Middle frontal gyrus (tissue), 1 donor: ENCODE results near the gene SRC.

Experiments used
- DNase-seq: peaks from one replicate; pipeline ENCODE4 v3.0.0-alpha.2; 2015; ENCODE audit warnings: low spot score; ENCODE audit errors: extremely low spot score

Gene SRC

GRCh38 chr20:37408302-37409193, 62.6 kb downstream of the SRC start:
- DNase-seq: no peak

GRCh38 chr20:37411408-37412219, 65.7 kb downstream of the SRC start:
- no peak for DNase-seq

GRCh38 chr20:37413023-37413334, 67.0 kb downstream of the SRC start:
- DNase-seq: no peak

- no peak for DNase-seq
Observed at GRCh38 chr20:37413379-37413778, 67.4 kb downstream of the SRC start.

- DNase-seq: no peak
Observed at GRCh38 chr20:37414224-37415035, 68.5 kb downstream of the SRC start.

- no peak for DNase-seq
Observed at GRCh38 chr20:37415118-37416085, 69.5 kb downstream of the SRC start.

- no peak for DNase-seq
Observed at GRCh38 chr20:37416100-37416847, 70.3 kb downstream of the SRC start.

- DNase-seq: no peak
Observed at GRCh38 chr20:37416848-37417616, 71.1 kb downstream of the SRC start.

- no peak for DNase-seq
Observed at GRCh38 chr20:37417617-37418467, 71.9 kb downstream of the SRC start.

GRCh38 chr20:37418591-37419109, 72.7 kb downstream of the SRC start:
- no peak for DNase-seq

- no peak for DNase-seq
Observed at GRCh38 chr20:37419307-37419706, 73.4 kb downstream of the SRC start.

- no peak for DNase-seq
Observed at GRCh38 chr20:37419774-37420542, 74.0 kb downstream of the SRC start.

- no peak for DNase-seq
Observed at GRCh38 chr20:37420610-37421009, 74.7 kb downstream of the SRC start.

GRCh38 chr20:37421060-37421905, 75.3 kb downstream of the SRC start:
- no peak for DNase-seq

GRCh38 chr20:37421988-37422387, 76.0 kb downstream of the SRC start:
- DNase-seq: peak; percentile 50

- no peak for DNase-seq
Observed at GRCh38 chr20:37422791-37423286, 76.9 kb downstream of the SRC start.
